IPS DF 4.7 (cell line): ENCODE results near the gene TNS3.
"Not testable (repeated sequence)": the region's sequence is repeated elsewhere in the genome, so short reads cannot be mapped to it uniquely, and the experiment has no call there.

Experiments
- DNase-seq: peaks from one replicate; pipeline ENCODE4 v3.0.0-alpha.2; 2013; ENCODE audit warnings: low spot score; ENCODE audit errors: extremely low read depth

Gene TNS3

GRCh38 chr7:47474211-47474936, 107.5 kb downstream of the TNS3 start:
- no peak for DNase-seq

GRCh38 chr7:47473499-47474210, 108.3 kb downstream of the TNS3 start:
- no peak for DNase-seq

GRCh38 chr7:47472444-47473157, 109.3 kb downstream of the TNS3 start:
- DNase-seq: no peak

DNA sequence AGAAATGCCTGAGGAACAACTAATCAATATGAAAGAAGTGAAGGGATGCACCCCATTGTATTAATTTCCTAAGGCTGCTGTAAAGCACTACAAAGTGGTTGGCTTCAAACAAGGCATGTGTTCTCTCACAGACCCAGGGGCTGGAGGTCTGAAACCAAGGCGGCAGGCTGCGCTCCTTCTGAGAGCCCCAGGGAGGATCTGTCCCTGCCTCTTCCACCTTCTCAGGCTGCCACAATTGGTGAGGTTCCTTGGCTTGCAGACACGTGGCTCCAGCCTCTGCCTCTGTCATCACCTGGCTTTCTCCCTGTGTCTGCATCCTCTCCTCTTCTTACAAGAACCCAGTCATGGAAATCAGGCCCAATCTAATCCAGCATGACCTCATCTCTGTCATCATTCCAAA, 110.1 kb downstream of the TNS3 start:
- no peak for DNase-seq

- no peak for DNase-seq
These were observed 110.6 kb downstream of the TNS3 start for GRCh38 chr7:47471358-47471703.

- DNase-seq: peak; percentile 62
These were observed 111.1 kb downstream of the TNS3 start for GRCh38 chr7:47470567-47471357.

DNA sequence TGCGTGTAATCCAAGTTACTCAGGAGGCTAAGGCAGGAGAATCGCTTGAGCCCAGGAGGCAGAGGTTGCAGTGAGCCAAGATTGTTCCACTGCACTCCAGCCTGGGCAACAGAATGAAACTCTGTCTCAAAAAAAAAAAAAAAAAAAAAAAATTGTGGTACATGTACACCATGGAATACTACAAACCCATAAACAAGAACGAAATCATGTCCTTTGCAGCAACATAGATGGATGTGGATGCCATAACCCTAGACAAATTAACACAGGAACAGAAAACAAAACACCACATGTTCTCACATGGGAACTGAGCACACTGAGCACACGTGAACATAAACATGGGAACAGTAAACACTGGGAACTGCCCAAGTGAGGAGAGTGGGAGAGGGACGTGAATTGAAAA, 112.1 kb downstream of the TNS3 start:
- not testable (repeated sequence) for DNase-seq

DNA sequence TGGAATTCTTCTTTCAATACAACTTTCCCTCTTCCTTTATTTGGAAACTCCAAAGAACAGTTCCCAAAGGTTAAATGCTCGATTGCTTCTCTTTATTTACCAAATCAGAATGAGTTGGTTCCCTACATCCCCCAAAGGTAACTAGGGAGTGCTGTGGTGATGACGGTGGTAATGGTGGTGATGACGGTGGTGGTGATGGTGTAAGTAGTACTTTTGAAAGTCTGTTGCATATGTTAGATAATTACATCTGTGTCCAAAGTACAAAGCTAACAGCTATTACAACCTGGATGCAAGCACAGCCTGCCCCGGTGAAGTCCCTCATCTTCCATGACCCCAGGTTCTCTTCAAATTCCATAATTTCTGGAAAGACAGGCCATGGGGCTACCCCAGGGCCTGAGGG, 115.1 kb downstream of the TNS3 start:
- DNase-seq: no peak

DNA sequence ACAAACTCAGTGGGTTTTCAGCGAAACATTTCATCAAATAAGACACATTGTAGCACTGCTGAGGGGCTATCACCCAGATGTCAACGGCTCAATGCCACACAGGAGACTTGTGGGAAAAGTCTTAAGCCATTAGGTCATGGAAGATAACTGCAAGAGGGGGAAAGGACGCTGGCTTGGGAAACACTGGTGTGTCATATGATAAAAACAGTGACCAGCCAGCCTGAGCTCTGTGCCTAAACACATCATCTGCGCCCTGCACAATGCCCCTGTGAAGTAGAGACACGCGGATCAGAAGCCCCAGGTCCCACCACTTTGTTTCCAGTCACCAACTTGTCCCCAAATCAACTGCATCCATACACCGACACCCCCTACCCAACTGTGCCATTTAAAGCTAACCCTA, 116.7 kb downstream of the TNS3 start:
- DNase-seq: no peak

GRCh38 chr7:47464266-47464665, 117.6 kb downstream of the TNS3 start:
- DNase-seq: no peak

- DNase-seq: no peak
These were observed 120.2 kb downstream of the TNS3 start for GRCh38 chr7:47461746-47462145.

DNA sequence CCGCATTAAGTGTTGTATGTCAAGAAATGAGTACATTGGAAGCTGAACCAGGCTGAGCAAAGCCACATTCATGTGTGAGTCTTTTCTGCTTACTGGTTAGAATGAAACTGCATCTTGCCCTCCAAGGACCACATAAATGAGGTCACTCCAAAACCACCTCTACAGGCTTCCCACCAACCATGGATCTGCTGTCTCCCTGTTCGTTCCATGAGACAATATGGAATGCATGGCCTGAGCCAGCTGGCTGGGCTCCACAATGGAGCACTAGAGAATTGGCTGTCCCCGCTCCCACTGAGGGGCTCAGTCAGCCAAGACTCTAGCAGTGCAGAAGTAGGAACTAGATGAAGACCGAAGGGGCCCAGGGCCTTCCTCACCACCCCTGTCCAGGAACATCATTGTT, 120.8 kb downstream of the TNS3 start:
- no peak for DNase-seq

- no peak for DNase-seq
These were observed 121.5 kb downstream of the TNS3 start for GRCh38 chr7:47460251-47460989.

- no peak for DNase-seq
These were observed 123.4 kb downstream of the TNS3 start for GRCh38 chr7:47458486-47458885.

GRCh38 chr7:47458057-47458456, 123.9 kb downstream of the TNS3 start:
- DNase-seq: no peak

DNA sequence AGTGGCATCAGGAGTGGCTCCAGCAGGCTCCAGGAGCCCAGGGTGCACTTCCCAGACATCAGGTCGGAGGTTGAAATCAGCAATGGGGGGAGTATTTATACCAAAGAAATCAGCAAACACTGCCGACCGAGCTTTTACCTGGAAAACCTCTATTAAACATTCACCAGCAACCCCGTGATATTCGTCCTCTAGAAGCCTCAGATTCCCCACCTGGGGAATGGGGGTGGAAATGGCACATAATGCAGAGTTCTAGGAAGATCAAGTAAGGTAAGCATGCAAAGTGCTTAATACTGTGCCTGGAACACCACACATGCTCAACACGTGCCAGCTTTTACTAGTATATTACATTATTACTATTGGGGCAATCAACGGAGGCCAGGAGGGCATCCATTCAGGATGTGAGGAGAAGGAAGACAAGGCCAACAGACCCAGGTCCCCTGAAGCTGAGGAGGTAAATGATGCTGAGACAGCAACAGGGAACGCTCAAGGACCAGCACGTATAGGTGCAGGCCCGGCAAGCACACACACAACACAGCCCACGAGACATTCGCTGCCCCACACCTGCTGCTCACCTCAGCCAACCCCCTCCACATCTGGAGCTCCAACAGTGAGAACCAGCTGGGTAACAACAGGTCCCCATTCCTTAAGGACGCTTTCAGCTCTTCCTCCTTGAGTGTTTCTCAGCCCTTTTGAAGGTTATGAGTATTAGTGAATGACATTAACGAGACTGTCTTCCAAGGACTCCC, 125.5 kb downstream of the TNS3 start:
- no peak for DNase-seq

DNA sequence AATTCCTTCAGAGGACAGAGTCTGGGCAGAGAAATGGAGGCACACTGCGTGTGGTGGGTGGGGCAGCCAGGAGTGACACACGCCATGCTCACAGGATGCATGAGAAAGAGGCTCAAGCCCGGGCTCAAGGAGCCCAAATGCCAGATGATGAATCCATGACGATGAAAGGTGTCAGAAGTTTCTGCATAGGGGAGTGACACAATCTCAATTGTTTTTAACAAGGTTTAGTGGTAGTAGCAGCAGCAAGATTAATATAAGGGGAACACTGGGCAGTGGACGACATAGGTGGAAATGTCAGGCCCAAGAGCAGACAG, 126.1 kb downstream of the TNS3 start:
- DNase-seq: no peak

DNA sequence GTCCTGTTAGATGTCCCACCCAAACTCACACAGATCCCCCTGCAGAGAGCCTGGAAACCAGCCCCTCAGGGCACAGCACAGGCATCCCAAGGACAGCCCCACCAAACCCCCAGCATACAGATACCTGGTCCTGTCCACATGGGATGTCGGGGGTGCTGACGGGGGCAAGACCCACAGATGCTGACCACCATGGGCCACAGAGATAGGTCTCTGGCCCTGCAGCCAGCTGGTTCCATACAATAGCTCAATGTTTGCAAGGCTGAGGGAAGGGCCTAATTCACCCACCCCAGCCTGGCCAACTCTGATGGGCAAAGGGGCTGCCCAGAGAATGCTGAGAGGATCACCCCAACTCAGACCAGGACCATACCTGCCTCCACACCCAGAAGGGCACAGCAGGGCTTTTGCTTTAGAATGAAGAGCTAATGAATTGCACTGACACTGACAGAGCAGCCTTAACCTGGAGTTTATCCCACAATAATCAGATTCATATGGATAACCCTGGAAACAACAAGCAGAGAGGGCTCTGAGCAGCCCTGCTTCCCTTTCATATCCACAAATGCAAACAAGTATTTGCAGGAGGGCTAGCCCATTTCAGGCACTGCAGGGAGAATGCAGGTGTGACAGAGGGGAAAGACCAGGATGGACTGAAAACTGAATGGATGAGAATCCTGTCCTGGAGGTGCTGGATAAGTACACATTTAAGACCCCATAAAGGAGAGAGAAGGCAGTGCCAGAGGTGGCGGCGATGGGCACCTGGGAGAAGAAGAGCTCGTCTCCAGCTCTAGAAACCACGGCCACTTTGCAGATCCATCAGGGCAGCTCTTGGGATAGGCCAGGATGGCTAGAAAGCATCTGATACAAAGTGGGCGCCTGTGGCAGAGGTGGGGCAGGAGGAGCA, 126.7 kb downstream of the TNS3 start:
- no peak for DNase-seq
